K562 (cell line): ENCODE results near the gene SERINC5. TPM values are rescaled to one million over a fixed set of nuclear protein-coding genes. Genes with fewer than 3 reads are reported as not detected.

Source experiments
- ATAC-seq: fragments of 200-7000 bp; cut with Tn5 transposase; 3 replicates; pipeline ENCODE4 v1.9.1; 2020; ENCODE audit warnings: moderate library complexity
- BruUV-seq: library from RNA; stranded (reverse); fragments of 400-500 nt; replicated peaks from 2 replicates; lab custom pipeline; 2021; lab: Mats Ljungman, UMichigan
- CTCF ChIA-PET: fragments of 300-600 bp; formaldehyde crosslinking; extraction: SDS; loops from one replicate; lab custom pipeline; 2021; ENCODE audit warnings: low intra/inter-chr PET ratio; lab: Yijun Ruan, JAX
- POLR2A ChIA-PET: fragments of 300-600, 350-650 bp; sonication (Branson Sonifier 250); formaldehyde crosslinking; extraction: SDS; loops from one replicate; lab custom pipeline; 2021; ENCODE audit warnings: antibody characterized with exemption, inconsistent platforms; lab: Yijun Ruan, JAX
- DNase-seq, 4 experiments: peaks; one replicate each; pipeline versions ENCODE4 v3.0.0 to v3.0.0-alpha.2; 2011 to 2018; ENCODE audit warnings: low spot score in 3 of 4, mixed read lengths in 3 of 4; ENCODE audit errors: extremely low read depth in 1 of 4
- FAIRE-seq: peaks from 2 replicates; lab custom pipeline; 2011; peaks lifted over from hg19 to GRCh38; lab: Jason Lieb, UNC
- H2AFZ ChIP-seq: 2 replicates; pipeline ENCODE4 v1.6.0; 2011; ENCODE audit warnings: low read depth, low read length, control low read depth, inconsistent platforms
- H3K27ac ChIP-seq: fragments of 200-600 bp; 3 replicates; pipeline ENCODE4 v1.8.0; 2011; ENCODE audit warnings: low read depth, mild to moderate bottlenecking, control low read depth, inconsistent platforms, low read length, moderate library complexity, mixed read lengths; ENCODE audit errors: extremely low read depth
- H3K27me3 ChIP-seq, 2 experiments: fragments of 300-600 bp in 1 of 2; 2 replicates in 1 of 2; 3 replicates in 1 of 2; pipeline versions ENCODE4 v1.6.0 to v1.8.0; 2011; ENCODE audit warnings: inconsistent platforms in 2 of 2, low read length in 2 of 2, mild to moderate bottlenecking in 1 of 2, mixed read lengths in 1 of 2, moderate library complexity in 1 of 2; ENCODE audit not compliant: control insufficient read depth in 2 of 2, insufficient read depth in 2 of 2
- H3K36me3 ChIP-seq: fragments of 300-600 bp; 3 replicates; pipeline ENCODE4 v1.8.0; 2011; ENCODE audit warnings: mild to moderate bottlenecking, low read length, inconsistent platforms; ENCODE audit not compliant: control insufficient read depth, insufficient read depth
- H3K4me1 ChIP-seq, 2 experiments: fragments of 200-600 bp in 1 of 2; replicated peaks in 1 of 2; 2 replicates in 1 of 2; 3 replicates in 1 of 2; pipeline versions ENCODE4 v1.5.1 to v1.8.0; 2011; ENCODE audit warnings: inconsistent platforms in 2 of 2, low read length in 2 of 2, mild to moderate bottlenecking in 1 of 2, mixed read lengths in 1 of 2, moderate library complexity in 1 of 2; ENCODE audit not compliant: control insufficient read depth in 2 of 2, insufficient read depth in 2 of 2
- H3K4me2 ChIP-seq: 2 replicates; pipeline ENCODE4 v1.6.1; 2011; ENCODE audit warnings: low read length, control low read depth, inconsistent platforms, mixed read lengths; ENCODE audit not compliant: insufficient read depth
- H3K4me3 ChIP-seq: fragments of 200-600 bp; sonication (generic), shearing (Covaris generic); 2 replicates; pipeline ENCODE4 v1.5.1; 2016; ENCODE audit warnings: control low read depth, inconsistent platforms
- H3K79me2 ChIP-seq: fragments of 200-600 bp; 3 replicates; pipeline ENCODE4 v1.8.0; 2011; ENCODE audit warnings: low read length, inconsistent platforms; ENCODE audit not compliant: control insufficient read depth, insufficient read depth
- H3K9ac ChIP-seq, 2 experiments: 2 replicates each; pipeline versions ENCODE4 v1.6.0 to v1.6.1; 2011; ENCODE audit warnings: low read depth in 2 of 2, low read length in 2 of 2, control low read depth in 1 of 2, inconsistent platforms in 1 of 2, mild to moderate bottlenecking in 1 of 2, mixed read lengths in 1 of 2; ENCODE audit not compliant: insufficient read depth in 1 of 2
- H3K9me1 ChIP-seq: one replicate; pipeline ENCODE4 v1.6.0; 2011; ENCODE audit warnings: inconsistent platforms, mild to moderate bottlenecking, low read length, moderate library complexity; ENCODE audit not compliant: control insufficient read depth, insufficient read depth
- H3K9me3 ChIP-seq: replicated peaks from 2 replicates; pipeline ENCODE4 v1.5.1; 2011; ENCODE audit warnings: low read depth, low read length, inconsistent platforms; ENCODE audit not compliant: control insufficient read depth, insufficient read depth
- H4K20me1 ChIP-seq: replicated peaks from 2 replicates; pipeline ENCODE4 v1.6.1; 2011; ENCODE audit warnings: low read length, inconsistent platforms, mixed read lengths; ENCODE audit not compliant: control insufficient read depth, insufficient read depth
- NR2C1 ChIP-seq, 2 experiments: fragments of 450-650 bp; IDR thresholded peaks; 2 replicates each; pipeline ENCODE4 v1.6.1; 2017; ENCODE audit warnings: mild to moderate bottlenecking in 2 of 2, antibody characterized with exemption in 1 of 2, inconsistent platforms in 1 of 2, missing compliant biosample characterization in 1 of 2, missing genetic modification characterization in 1 of 2
- PHF20 ChIP-seq: fragments of 450-650 bp; IDR thresholded peaks from 2 replicates; pipeline ENCODE4 v1.6.1; 2018; ENCODE audit not compliant: partially characterized antibody
- POLR2H ChIP-seq: IDR thresholded peaks from 2 replicates; pipeline ENCODE4 v1.6.1; 2016; ENCODE audit warnings: missing genetic modification characterization, low read depth, mild to moderate bottlenecking, control low read depth, missing compliant biosample characterization, moderate library complexity
- SRF ChIP-seq, 2 experiments: fragments of 250-450, 450-650 bp in 1 of 2; sonication (Bioruptor Pico) in 1 of 2; sonication (generic) in 1 of 2; formaldehyde crosslinking; IDR thresholded peaks; 2 replicates each; pipeline versions ENCODE4 v1.5.0 to v1.5.1; 2020 to 2022; ENCODE audit warnings: mild to moderate bottlenecking in 1 of 2, missing genetic modification reagents in 1 of 2
- ZC3H8 ChIP-seq: fragments of 450-650 bp; IDR thresholded peaks from 2 replicates; pipeline ENCODE4 v1.6.1; 2017
- ZEB2 ChIP-seq: fragments of 450-650 bp; IDR thresholded peaks from 2 replicates; pipeline ENCODE4 v1.6.1; 2016
- ZNF133 ChIP-seq: fragments of 250-450 bp; sonication (Bioruptor Pico); IDR thresholded peaks from 2 replicates; pipeline ENCODE4 v1.4.0; 2020; ENCODE audit warnings: mild to moderate bottlenecking
- ZNF224 ChIP-seq: sonication (generic); formaldehyde crosslinking; IDR thresholded peaks from 2 replicates; pipeline ENCODE4 v1.8.0; 2022; ENCODE audit warnings: mild to moderate bottlenecking, missing genetic modification reagents
- ZNF518B ChIP-seq: fragments of 250-450 bp; sonication (Bioruptor Pico); IDR thresholded peaks from 2 replicates; pipeline ENCODE4 v1.5.0; 2021; ENCODE audit warnings: mild to moderate bottlenecking, moderate library complexity
- ZNF586 ChIP-seq: fragments of 450-650 bp; formaldehyde crosslinking; conservative IDR thresholded peaks from 2 replicates; pipeline ENCODE4 v1.4.0; 2020; ENCODE audit warnings: mild to moderate bottlenecking, moderate library complexity
- ZNF75A ChIP-seq: fragments of 450-650 bp; formaldehyde crosslinking; IDR thresholded peaks from 2 replicates; pipeline ENCODE4 v1.4.0; 2020; ENCODE audit warnings: mild to moderate bottlenecking
- WGBS: fragments of 100-300 bp; shearing (Covaris generic); methylation state at CpG from one replicate; pipeline ENCODE4 v1.1.6; 2016; ENCODE audit warnings: low coverage, mixed read lengths; ENCODE audit not compliant: insufficient coverage; ENCODE audit errors: missing lambda C conversion rate; 5-methylcytosine and 5-hydroxymethylcytosine counted together
- in situ Hi-C: fragments of 300-500 bp; cut with MboI; formaldehyde crosslinking; loops from 4 replicates; pipeline ENCODE4 v1.15.0; 2018; ENCODE audit warnings: inconsistent platforms, mixed read lengths
- intact Hi-C: fragments of 100-400 bp; cut with micrococcal nuclease; formaldehyde crosslinking; loops from 2 replicates; pipeline ENCODE4 v1.14.2; 2022
- polyA plus RNA-seq, 8 experiments: library from polyadenylated mRNA; depleted of rRNA in 4 of 8; stranded (reverse) in 5 of 8; unstranded in 3 of 8; fragments of >200 nt; fragmentation: Nextera tagmentation in 2 of 8; fragmentation: Illumina TruSeq in 1 of 8; extraction: Ambion mirVana in 2 of 8; extraction: Trizol in 1 of 8; gene quantifications; 2 replicates each; pipeline versions ENCODE4 v1.2.1 to v1.2.3, GENCODE V29; 2011 to 2014; ENCODE audit warnings: inconsistent platforms in 1 of 8, missing spikeins in 1 of 8
- total RNA-seq, 7 experiments: library from RNA; depleted of rRNA in 6 of 7; stranded (reverse); fragments of >200 nt in 6 of 7; fragmentation: Illumina TruSeq in 2 of 7; extraction: Trizol in 2 of 7; gene quantifications; 2 replicates each; pipeline versions ENCODE4 v1.2.1 to v1.2.3, GENCODE V29; 2011 to 2021; ENCODE audit warnings: low replicate concordance in 1 of 7

SERINC5 gene
- total and polyA plus RNA-seq, 9 of the 15 experiments (the other 6 are each of a cell fraction or from before 2014, with no cell fraction given), result 1.4 to 7.9 (median 3.7) TPM

- CTCF ChIA-PET, result no interaction called here
- Histone ChIP-seq H3K9me3 (no peaks in the 10 kb centered on the region), H3K27ac (no peak overlapping the region), H3K27me3 (no peaks in the 10 kb centered on the region), H3K79me2 (no peaks in the 10 kb centered on the region), H3K4me3 (no peak overlapping the region), H3K4me2 (no peak overlapping the region), H3K36me3 (no peaks in the 10 kb centered on the region), H4K20me1 (no peaks in the 10 kb centered on the region), H3K9me1 (no peaks in the 10 kb centered on the region), H3K4me1 (peaks cover 5 to 30% of the 10 kb centered on the region in 2 experiments; a peak in 4 of 5 replicates), H2AFZ (no peak overlapping the region), H3K9ac (no peak overlapping the region)
- FAIRE-seq, result no peak
- TF ChIP-seq ZNF586 (CRISPR knock-in tag) (no peak), PHF20 (no peak), ZC3H8 (no peak), ZNF133 (no peak), ZNF75A (CRISPR knock-in tag) (no peak), NR2C1 (IDR thresholded peaks at IDR 0.05) (no peak), NR2C1 (tag; IDR thresholded peaks at IDR 0.05) (no peak), ZNF518B (CRISPR knock-in tag) (no peak), ZNF224 (CRISPR knock-in tag) (no peak), POLR2H (tag) (no peak), SRF (CRISPR knock-in tag; IDR thresholded peaks at IDR 0.05) (no peak), ZEB2 (no peak)
- POLR2A ChIA-PET, result interaction anchor here (1.0 to 2.1 kb wide), 2 partner anchors 9 to 16 kb away, joined by 3 to 8 read pairs; no protein-coding TSS in a partner anchor
- in situ Hi-C loops (loop anchor here (5.0 kb wide), 1 partner anchor 99 kb away; no protein-coding TSS in a partner anchor), intact Hi-C loops (no loop called here)
- WGBS, result 78% methylated on average over 6 of the region's 6 CpGs
- BruUV-seq, result no TSS peak
- no peak for DNase-seq
- no peak for ATAC-seq
Measured at GRCh38 chr5:80195837-80196400, 59.9 kb downstream of the SERINC5 start.
